ENCODE results near the gene SLC46A2.

Gene SLC46A2

GRCh38 chr9:112880650-112881049, 10.0 kb downstream of the SLC46A2 start:
- in situ Hi-C loops (cut with HindIII; ENCODE audit: low sequenced_read_pairs) = no loop called here
- no peak for TF ChIP-seq CTCF (IDR thresholded peaks at IDR 0.05; ENCODE audit: low read depth, low read length, missing control alignments)
- no peak overlapping the region for H3K4me3 ChIP-seq (ENCODE audit: low read depth, low read length)
- DNase-seq (ENCODE audit: low read depth) = no peak

GRCh38 chr9:112878752-112879151, 11.9 kb downstream of the SLC46A2 start:
- in situ Hi-C loops (cut with HindIII; ENCODE audit: low sequenced_read_pairs) = no loop called here
- no peak for TF ChIP-seq CTCF (IDR thresholded peaks at IDR 0.05; ENCODE audit: low read depth, low read length, missing control alignments)
- no peak overlapping the region for H3K4me3 ChIP-seq (ENCODE audit: low read depth, low read length)
- DNase-seq (ENCODE audit: low read depth) = no peak

GRCh38 chr9:112873773-112874405, 16.8 kb downstream of the SLC46A2 start:
- DNase-seq (ENCODE audit: low read depth) = no peak
- no peak for TF ChIP-seq CTCF (IDR thresholded peaks at IDR 0.05; ENCODE audit: low read depth, low read length, missing control alignments)
- in situ Hi-C loops (cut with HindIII; ENCODE audit: low sequenced_read_pairs) = no loop called here
- no peak overlapping the region for H3K4me3 ChIP-seq (ENCODE audit: low read depth, low read length)

- DNase-seq (ENCODE audit: low read depth) = no peak
- in situ Hi-C loops (cut with HindIII; ENCODE audit: low sequenced_read_pairs) = no loop called here
- no peak for TF ChIP-seq CTCF (IDR thresholded peaks at IDR 0.05; ENCODE audit: low read depth, low read length, missing control alignments)
- no peak overlapping the region for H3K4me3 ChIP-seq (ENCODE audit: low read depth, low read length)
Observed at GRCh38 chr9:112872019-112872418, 18.7 kb downstream of the SLC46A2 start.

- in situ Hi-C loops (cut with HindIII; ENCODE audit: low sequenced_read_pairs) = no loop called here
Observed at GRCh38 chr9:112870556-112870955, 20.1 kb downstream of the SLC46A2 start.

GRCh38 chr9:112869917-112870316, 20.8 kb downstream of the SLC46A2 start:
- in situ Hi-C loops (cut with HindIII; ENCODE audit: low sequenced_read_pairs) = no loop called here
- no peak for DNase-seq (ENCODE audit: low read depth)
- H3K4me3 ChIP-seq (ENCODE audit: low read depth, low read length) = no peak overlapping the region
- no peak for TF ChIP-seq CTCF (IDR thresholded peaks at IDR 0.05; ENCODE audit: low read depth, low read length, missing control alignments)

More at GRCh38 chr9:112870556-112870955, 20.1 kb downstream of the SLC46A2 start:
- no peak for DNase-seq (ENCODE audit: low read depth)
- no peak overlapping the region for H3K4me3 ChIP-seq (ENCODE audit: low read depth, low read length)
- TF ChIP-seq CTCF (IDR thresholded peaks at IDR 0.05; ENCODE audit: low read depth, low read length, missing control alignments) = no peak
